Endothelial cell of umbilical vein (primary cell): ENCODE measurements around the gene RAB18. TPM values are rescaled to one million over a fixed set of nuclear protein-coding genes. Genes with fewer than 3 reads are reported as not detected.

Source experiments
- BruUV-seq: library from RNA; stranded (reverse); fragments of 400-500 nt; replicated peaks from 2 replicates; lab custom pipeline; 2021; lab: Mats Ljungman, UMichigan
- CTCF ChIA-PET: fragments of 300-600, 350-600 bp; sonication (Branson Sonifier 250); formaldehyde crosslinking; loops from one replicate; lab custom pipeline; 2021; ENCODE audit warnings: antibody characterized with exemption, inconsistent platforms; lab: Charles Lee
- POLR2A ChIA-PET: fragments of 300-600, 350-600 bp; sonication (Branson Sonifier 250); formaldehyde crosslinking; loops from one replicate; lab custom pipeline; 2021; ENCODE audit warnings: antibody characterized with exemption, inconsistent platforms; lab: Charles Lee
- DNase-seq: peaks from one replicate; pipeline ENCODE4 v3.0.0-alpha.2; 2011; ENCODE audit warnings: low read depth, low spot score
- FAIRE-seq: peaks from 2 replicates; lab custom pipeline; 2011; peaks lifted over from hg19 to GRCh38; lab: Jason Lieb, UNC
- H2AFZ ChIP-seq: 2 replicates; pipeline ENCODE4 v1.6.0; 2012; ENCODE audit warnings: low read depth, low read length, control low read depth, inconsistent platforms
- H3K27ac ChIP-seq: 2 replicates; pipeline ENCODE4 v1.5.1; 2011; ENCODE audit warnings: low read depth, mild to moderate bottlenecking, control low read depth, low read length, moderate library complexity; ENCODE audit not compliant: insufficient read depth
- H3K27me3 ChIP-seq, 2 experiments: 2 replicates each; pipeline versions ENCODE4 v1.6.0 to v1.6.1; 2011; ENCODE audit warnings: low read length in 2 of 2, mixed read lengths in 1 of 2; ENCODE audit not compliant: control insufficient read depth in 2 of 2, insufficient read depth in 2 of 2
- H3K36me3 ChIP-seq, 2 experiments: 2 replicates in 1 of 2; 3 replicates in 1 of 2; pipeline ENCODE4 v1.5.1; 2011; ENCODE audit warnings: low read length in 2 of 2, mild to moderate bottlenecking in 1 of 2, moderate library complexity in 1 of 2; ENCODE audit not compliant: control insufficient read depth in 2 of 2, insufficient read depth in 2 of 2; ENCODE audit errors: extremely low read depth in 1 of 2
- H3K4me1 ChIP-seq: 3 replicates; pipeline ENCODE4 v1.5.1; 2011; ENCODE audit warnings: mild to moderate bottlenecking, low read length; ENCODE audit not compliant: control insufficient read depth, insufficient read depth; ENCODE audit errors: extremely low read depth
- H3K4me2 ChIP-seq: 2 replicates; pipeline ENCODE4 v1.6.1; 2011; ENCODE audit warnings: low read length, control low read depth, mixed read lengths; ENCODE audit not compliant: insufficient read depth
- H3K4me3 ChIP-seq, 3 experiments: fragments of 200-600 bp in 1 of 3; sonication (generic), shearing (Covaris generic) in 1 of 3; replicated peaks in 1 of 3; 2 replicates each; pipeline ENCODE4 v1.5.1; 2011 to 2016; ENCODE audit warnings: control low read depth in 3 of 3, low read length in 3 of 3, mild to moderate bottlenecking in 2 of 3, inconsistent platforms in 1 of 3, low read depth in 1 of 3, moderate library complexity in 1 of 3; ENCODE audit not compliant: insufficient read depth in 1 of 3
- H3K79me2 ChIP-seq: 2 replicates; pipeline ENCODE4 v1.6.0; 2012; ENCODE audit warnings: low read length, inconsistent platforms; ENCODE audit not compliant: control insufficient read depth, insufficient read depth
- H3K9ac ChIP-seq: replicated peaks from 2 replicates; pipeline ENCODE3; 2011; ENCODE audit warnings: low read length, control low read depth; ENCODE audit not compliant: insufficient read depth; ENCODE audit errors: extremely low read depth
- H3K9me1 ChIP-seq: replicated peaks from 3 replicates; pipeline ENCODE4 v1.6.0; 2011; ENCODE audit warnings: mild to moderate bottlenecking, low read length; ENCODE audit not compliant: control insufficient read depth, insufficient read depth; ENCODE audit errors: extremely low read depth
- H3K9me3 ChIP-seq: replicated peaks from 2 replicates; pipeline ENCODE4 v1.5.1; 2012; ENCODE audit warnings: low read length, inconsistent platforms; ENCODE audit not compliant: control insufficient read depth, insufficient read depth
- H4K20me1 ChIP-seq: replicated peaks from 2 replicates; pipeline ENCODE3; 2011; ENCODE audit warnings: mild to moderate bottlenecking, low read length; ENCODE audit not compliant: control insufficient read depth, insufficient read depth; ENCODE audit errors: extremely low read depth
- CTCF ChIP-seq, 2 donors: IDR thresholded peaks; 1 replicate in 1 of 2; 2 replicates in 1 of 2; pipeline ENCODE4 v1.5.1; 2011; ENCODE audit warnings: low read length in 2 of 2, mild to moderate bottlenecking in 2 of 2, moderate library complexity in 2 of 2, control low read depth in 1 of 2, inconsistent platforms in 1 of 2, low read depth in 1 of 2; ENCODE audit not compliant: insufficient read depth in 1 of 2; ENCODE audit errors: extremely low read depth in 1 of 2
- EZH2 ChIP-seq: IDR thresholded peaks from 2 replicates; pipeline ENCODE4 v1.6.1; 2012; ENCODE audit warnings: borderline replicate concordance, low read depth, mild to moderate bottlenecking, moderate library complexity, low read length, inconsistent platforms; ENCODE audit not compliant: severe bottlenecking
- FOS ChIP-seq: IDR thresholded peaks from 2 replicates; pipeline ENCODE4 v1.6.1; 2011; ENCODE audit warnings: mild to moderate bottlenecking, low read length, moderate library complexity, borderline replicate concordance; ENCODE audit not compliant: insufficient read depth
- GATA2 ChIP-seq: IDR thresholded peaks from 2 replicates; pipeline ENCODE4 v1.7.0; 2011; ENCODE audit warnings: low read depth, mild to moderate bottlenecking, moderate library complexity, mixed read lengths, low read length; ENCODE audit not compliant: insufficient read length, insufficient read depth
- JUN ChIP-seq: IDR thresholded peaks from 2 replicates; pipeline ENCODE4 v1.6.1; 2011; ENCODE audit warnings: borderline replicate concordance, low read depth; ENCODE audit not compliant: insufficient read length, insufficient read depth
- MAX ChIP-seq: IDR thresholded peaks from 2 replicates; pipeline ENCODE4 v1.6.1; 2011; ENCODE audit not compliant: insufficient read depth, insufficient read length
- MYC ChIP-seq: IDR thresholded peaks from one replicate; pipeline ENCODE4 v1.6.1; 2011; ENCODE audit warnings: mild to moderate bottlenecking, low read depth, low read length
- POLR2A ChIP-seq: IDR thresholded peaks from 2 replicates; pipeline ENCODE4 v1.6.1; 2012; ENCODE audit warnings: low read depth, mild to moderate bottlenecking, control low read depth, low read length
- dilution Hi-C: fragments of 300-500 bp; cut with MboI; formaldehyde crosslinking; loops from one replicate; pipeline ENCODE4 v1.15.0; 2019; ENCODE audit warnings: low sequenced_read_pairs; ENCODE audit not compliant: extremely low pct_ligation_motif_present
- intact Hi-C: fragments of 100-400 bp; cut with micrococcal nuclease; formaldehyde crosslinking; loops from one replicate; pipeline ENCODE4 v1.10.0; 2022
- polyA plus RNA-seq, 4 experiments: library from polyadenylated mRNA; depleted of rRNA in 3 of 4; stranded (reverse) in 3 of 4; unstranded in 1 of 4; fragments of >200 nt; gene quantifications; 2 replicates each; pipeline versions ENCODE4 v1.2.1 to v1.2.3, GENCODE V29; 2011 to 2012; ENCODE audit warnings: missing spikeins in 1 of 4
- total RNA-seq: library from RNA; stranded (reverse); gene quantifications from 2 replicates; pipeline ENCODE4 v1.2.3, GENCODE V29; 2021

Gene RAB18
- total and polyA plus RNA-seq, 2 donors (not counting 3 experiments of a cell fraction or from before 2014, with no cell fraction given): 20.4 to 108 TPM

GRCh38 chr10:27500096-27500495 lies 4.0 kb upstream of the RAB18 start:
- no peak overlapping the region for H3K27ac ChIP-seq
- FAIRE-seq: no peak
- H3K4me1 ChIP-seq: peaks cover 5% of the 10 kb centered on the region
- dilution Hi-C loops: no loop called here
- H3K9me1 ChIP-seq: no peaks in the 10 kb centered on the region
- TF ChIP-seq GATA2 (no peak), POLR2A (no peak), MYC (no peak), FOS (no peak), JUN (no peak), MAX (no peak), EZH2 (no peak), CTCF (IDR thresholded peaks at IDR 0.05; ENCODE audit: extremely low read depth in 1 of 2, insufficient read depth in 1 of 2, low read depth in 1 of 2, low read length in 2 of 2) (no peak)
- H3K79me2 ChIP-seq: peaks cover 9% of the 10 kb centered on the region
- H3K4me3 ChIP-seq: no peak overlapping the region
- no peaks in the 10 kb centered on the region for H3K9me3 ChIP-seq
- intact Hi-C loops: loop anchor here (5.0 kb wide), 2 partner anchors 118 to 258 kb away; partner anchors contain the start of gene ACBD5
- no peaks in the 10 kb centered on the region for H3K36me3 ChIP-seq
- ChIA-PET CTCF (no interaction called here), POLR2A (no interaction called here)
- no peaks in the 10 kb centered on the region for H4K20me1 ChIP-seq
- no peak overlapping the region for H3K4me2 ChIP-seq
- no TSS peak for BruUV-seq
- H2AFZ ChIP-seq: no peak overlapping the region
- peaks cover 16 to 26% of the 10 kb centered on the region in 2 experiments for H3K27me3 ChIP-seq
- DNase-seq: no peak
- H3K9ac ChIP-seq: no peak overlapping the region
